Sciatic nerve (tissue), 2 donors: Measurements from ENCODE around the gene SPATA20. TPM values are rescaled to one million over a fixed set of nuclear protein-coding genes. Genes with fewer than 3 reads are reported as not detected.

ENCODE experiments used
- ATAC-seq: fragments of 200-7000 bp; cut with Tn5 transposase; one replicate; pipeline ENCODE4 v1.9.1; 2020; ENCODE audit warnings: mild to moderate bottlenecking, moderate library complexity
- DNase-seq: peaks from one replicate; pipeline ENCODE4 v3.0.0-alpha.2; 2020; ENCODE audit warnings: low spot score
- intact Hi-C: fragments of 100-400 bp; cut with DNase I; formaldehyde crosslinking; loops from one replicate; pipeline ENCODE4 v1.14.2; 2022
- total RNA-seq: library from RNA; stranded (reverse); fragmentation: NEBNext Ultra II Directional; extraction: Animal tissue kit (Norgen Biotek cat#: 25700); gene quantifications from one replicate; pipeline ENCODE4 v1.2.1, GENCODE V29; 2021
- donor health status: DM: no; HTN: no; CAD: no.
- donor health status: DM: no; HTN: no; CAD: no.

The SPATA20 gene
- total RNA-seq, 1 donor from 2014 or later, result 37.5 TPM

DNA sequence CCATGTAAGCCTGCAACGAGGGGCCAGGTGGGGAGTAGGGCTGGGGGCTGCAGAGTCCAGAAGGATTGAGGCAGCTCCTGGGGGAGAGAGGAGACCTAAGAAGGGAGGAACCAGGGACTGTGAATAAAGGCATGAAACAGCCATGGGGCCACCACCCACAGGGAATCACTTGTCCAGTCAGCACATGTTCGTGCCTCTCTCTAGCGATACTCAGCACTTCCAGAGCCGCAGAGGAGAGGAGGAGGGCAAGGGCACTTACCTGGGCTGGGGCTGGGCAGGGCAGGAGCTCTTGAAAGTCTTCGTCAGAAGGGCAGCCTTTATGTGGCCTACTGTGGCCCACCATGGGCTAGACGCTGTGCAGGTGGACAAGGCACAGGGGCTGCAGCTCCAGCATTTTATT, 37.8 kb downstream of the SPATA20 start:
- DNase-seq (no peak), ATAC-seq (no peak)
- intact Hi-C loops, result no loop called here

- ATAC-seq (no peak), DNase-seq (no peak)
- intact Hi-C loops, result no loop called here
Measured at GRCh38 chr17:50585346-50585745, 38.4 kb downstream of the SPATA20 start.

DNA sequence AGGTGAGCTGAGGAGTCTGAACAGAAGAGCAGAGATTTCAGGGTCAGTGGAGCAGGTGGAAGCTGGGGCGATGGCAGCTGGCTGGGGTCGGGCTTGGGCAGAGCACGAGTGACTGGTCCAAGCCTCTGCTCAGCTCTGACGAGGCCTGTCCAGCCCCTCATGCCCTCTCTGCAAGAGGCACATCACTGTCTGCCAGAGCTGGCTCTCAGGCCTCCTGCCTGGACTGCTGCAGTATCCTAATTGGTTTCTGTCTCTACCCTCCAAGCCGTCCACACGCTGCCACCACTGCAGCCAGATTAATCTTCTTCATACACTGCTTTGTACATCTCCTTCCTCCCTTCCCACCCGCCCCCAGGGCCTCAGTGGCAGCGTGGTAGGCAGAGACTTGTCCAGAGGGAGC, 38.9 kb downstream of the SPATA20 start:
- DNase-seq (no peak), ATAC-seq (no peak)
- intact Hi-C loops, result no loop called here

GRCh38 chr17:50586421-50587247, 39.7 kb downstream of the SPATA20 start:
- ATAC-seq (no peak), DNase-seq (no peak)
- intact Hi-C loops, result no loop called here

DNA sequence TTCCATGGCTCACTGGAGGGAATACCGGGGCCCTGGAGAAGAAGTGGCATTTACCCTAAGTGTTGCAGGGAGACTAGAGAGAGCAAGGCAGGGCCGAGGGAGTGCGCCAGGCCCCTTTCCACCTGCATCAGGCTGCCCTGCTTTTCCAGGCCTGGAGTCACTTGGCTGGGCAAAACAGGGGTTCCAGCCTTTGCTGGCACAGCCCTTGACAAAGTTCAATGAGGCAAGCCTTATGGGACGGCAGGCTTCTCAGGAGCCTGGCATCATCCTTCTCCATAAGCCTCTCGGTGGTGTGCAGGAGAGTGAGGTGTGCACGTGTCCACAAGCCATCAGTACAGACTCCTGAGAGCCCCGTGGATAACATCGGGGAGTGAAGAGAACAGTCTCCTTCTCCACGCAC, 40.6 kb downstream of the SPATA20 start:
- ATAC-seq, result no peak
- intact Hi-C loops, result no loop called here
- no peak for DNase-seq

- ATAC-seq, result peak; percentile 2
- intact Hi-C loops, result no loop called here
- no peak for DNase-seq
Measured at GRCh38 chr17:50588391-50589049, 41.5 kb downstream of the SPATA20 start.

DNA sequence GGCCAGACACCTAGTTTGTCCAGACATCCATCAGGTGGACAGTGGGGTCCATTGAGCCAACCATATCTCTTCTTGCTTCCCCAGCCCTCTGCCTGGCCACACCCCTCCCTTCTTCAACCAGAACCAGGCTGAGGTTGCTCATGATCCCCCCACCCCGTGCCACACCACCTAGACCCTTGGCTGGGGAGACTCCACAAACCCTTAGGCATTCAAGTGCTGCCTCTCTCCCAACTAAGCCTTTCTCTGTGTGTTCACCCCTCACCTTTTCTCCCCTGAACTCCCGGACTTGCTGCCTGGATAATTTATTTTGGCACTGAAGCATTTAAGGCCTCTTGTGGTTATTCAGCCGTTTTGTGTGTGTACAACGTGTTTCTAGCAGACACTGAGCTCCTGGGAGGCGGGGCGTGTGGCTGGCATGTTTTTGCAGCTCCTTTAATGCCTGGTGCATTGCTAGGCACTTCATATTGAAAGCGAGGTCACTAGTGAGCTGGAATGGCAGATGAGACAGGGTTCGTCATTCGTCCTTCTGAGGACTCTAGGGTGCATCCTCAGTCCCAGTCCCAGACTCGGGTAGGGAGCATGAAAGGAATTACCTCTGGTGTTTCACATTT, 42.2 kb downstream of the SPATA20 start:
- ATAC-seq (peak; percentile 45), DNase-seq (no peak)
- intact Hi-C loops, result no loop called here

- intact Hi-C loops, result no loop called here
- no peak for DNase-seq
- no peak for ATAC-seq
Measured at GRCh38 chr17:50590946-50591737, 44.2 kb downstream of the SPATA20 start.

DNA sequence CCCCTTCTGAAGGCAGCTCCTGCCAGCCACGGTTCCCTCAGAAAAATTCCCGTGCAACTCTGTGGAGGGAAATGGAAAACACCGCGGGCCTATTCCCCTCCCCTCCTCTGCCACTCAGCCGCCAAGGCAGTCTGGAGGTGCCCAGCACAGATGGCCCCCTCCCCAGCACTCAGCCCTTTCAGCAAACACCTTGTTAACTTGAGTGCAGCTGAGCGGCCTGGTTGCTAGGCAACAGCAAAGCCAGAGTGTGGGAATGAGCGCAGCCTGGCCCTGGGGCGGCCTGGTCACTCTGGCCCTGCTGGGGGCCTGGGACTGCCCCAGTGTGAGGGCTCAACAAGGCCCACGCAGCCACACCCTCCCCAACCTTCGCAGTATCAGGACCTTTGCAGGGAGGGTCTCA, 46.3 kb downstream of the SPATA20 start:
- ATAC-seq (no peak), DNase-seq (no peak)
- intact Hi-C loops, result no loop called here

DNA sequence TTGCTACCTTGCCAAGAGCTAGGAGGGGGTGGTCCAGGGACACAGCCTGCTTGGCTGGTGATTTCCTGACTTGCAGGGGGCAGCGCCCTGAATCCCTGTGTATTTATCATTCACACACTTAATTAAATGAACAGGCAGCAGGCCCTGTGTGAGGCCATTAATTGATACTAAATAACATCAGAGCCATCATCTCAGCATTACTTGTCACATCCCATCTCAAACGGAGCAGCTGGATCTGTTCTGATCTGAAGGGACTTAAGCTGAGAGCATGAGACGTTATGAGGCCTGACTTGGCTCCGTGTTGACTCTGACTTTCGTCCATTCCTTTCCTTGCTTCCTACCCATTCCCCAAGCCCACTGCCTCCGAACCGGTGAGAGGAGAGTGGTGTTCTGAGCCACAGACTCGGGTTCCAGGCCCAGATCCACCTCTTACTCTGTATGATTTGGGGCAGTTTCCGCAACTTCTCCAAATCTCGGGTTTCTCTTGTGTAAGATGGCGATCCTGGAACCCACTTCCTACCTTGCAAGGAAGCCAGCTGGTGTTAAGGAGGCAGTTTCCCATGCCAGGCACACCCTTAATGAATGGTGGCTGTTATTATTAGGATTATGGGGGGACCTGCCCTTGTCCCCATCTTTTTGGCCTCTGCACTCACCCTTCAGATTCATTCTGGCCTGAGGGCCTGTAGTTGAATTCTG, 47.3 kb downstream of the SPATA20 start:
- intact Hi-C loops, result no loop called here
- no peak for DNase-seq
- ATAC-seq, result no peak

GRCh38 chr17:50594892-50595291, 47.9 kb downstream of the SPATA20 start:
- no peak for ATAC-seq
- intact Hi-C loops, result no loop called here

GRCh38 chr17:50596191-50597037, 49.4 kb downstream of the SPATA20 start:
- ATAC-seq, result no peak
- intact Hi-C loops, result no loop called here
- no peak for DNase-seq

More at GRCh38 chr17:50594892-50595291, 47.9 kb downstream of the SPATA20 start:
- DNase-seq, result no peak

GRCh38 chr17:50598487-50598886, 51.5 kb downstream of the SPATA20 start:
- ATAC-seq, result no peak
- intact Hi-C loops, result no loop called here

GRCh38 chr17:50599606-50600005, 52.6 kb downstream of the SPATA20 start:
- no peak for ATAC-seq
- no peak for DNase-seq
- intact Hi-C loops, result no loop called here

More at GRCh38 chr17:50598487-50598886, 51.5 kb downstream of the SPATA20 start:
- DNase-seq, result no peak

- DNase-seq, result no peak
- intact Hi-C loops, result no loop called here
- ATAC-seq, result no peak
Measured at GRCh38 chr17:50601823-50602375, 54.9 kb downstream of the SPATA20 start.

GRCh38 chr17:50602836-50603235, 55.9 kb downstream of the SPATA20 start:
- ATAC-seq (no peak), DNase-seq (no peak)
- intact Hi-C loops, result no loop called here

- intact Hi-C loops, result no loop called here
- no peak for ATAC-seq
Measured at GRCh38 chr17:50603340-50603739, 56.4 kb downstream of the SPATA20 start.

DNA sequence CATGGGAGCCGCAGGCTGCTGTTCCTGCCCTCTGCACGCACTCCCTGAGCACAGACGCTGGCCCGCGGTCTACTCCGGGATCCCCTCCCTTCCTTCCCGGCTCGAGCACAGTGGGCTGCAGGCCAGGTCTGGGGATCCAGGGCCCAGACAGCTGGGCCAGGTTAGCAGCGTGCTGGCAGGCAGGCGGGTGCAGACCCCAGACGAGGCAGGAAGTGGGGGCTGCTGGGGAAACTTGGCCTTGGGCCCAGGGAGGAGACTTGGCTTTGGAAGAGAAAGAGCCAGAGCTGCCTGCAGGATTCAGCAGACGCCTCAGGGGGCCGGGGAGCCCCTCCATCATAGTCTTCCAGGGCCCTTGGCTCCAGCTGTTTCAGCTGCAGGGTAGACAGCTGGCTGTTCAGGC, 57.5 kb downstream of the SPATA20 start:
- intact Hi-C loops, result no loop called here
- DNase-seq (peak; percentile 76), ATAC-seq (peak; percentile 80)

More at GRCh38 chr17:50603340-50603739, 56.4 kb downstream of the SPATA20 start:
- no peak for DNase-seq
